Measurements from ENCODE around the gene BTBD10.
"Not testable (repeated sequence)": the region's sequence is repeated elsewhere in the genome, so short reads cannot be mapped to it uniquely, and the experiment has no call there.

The BTBD10 gene

DNA sequence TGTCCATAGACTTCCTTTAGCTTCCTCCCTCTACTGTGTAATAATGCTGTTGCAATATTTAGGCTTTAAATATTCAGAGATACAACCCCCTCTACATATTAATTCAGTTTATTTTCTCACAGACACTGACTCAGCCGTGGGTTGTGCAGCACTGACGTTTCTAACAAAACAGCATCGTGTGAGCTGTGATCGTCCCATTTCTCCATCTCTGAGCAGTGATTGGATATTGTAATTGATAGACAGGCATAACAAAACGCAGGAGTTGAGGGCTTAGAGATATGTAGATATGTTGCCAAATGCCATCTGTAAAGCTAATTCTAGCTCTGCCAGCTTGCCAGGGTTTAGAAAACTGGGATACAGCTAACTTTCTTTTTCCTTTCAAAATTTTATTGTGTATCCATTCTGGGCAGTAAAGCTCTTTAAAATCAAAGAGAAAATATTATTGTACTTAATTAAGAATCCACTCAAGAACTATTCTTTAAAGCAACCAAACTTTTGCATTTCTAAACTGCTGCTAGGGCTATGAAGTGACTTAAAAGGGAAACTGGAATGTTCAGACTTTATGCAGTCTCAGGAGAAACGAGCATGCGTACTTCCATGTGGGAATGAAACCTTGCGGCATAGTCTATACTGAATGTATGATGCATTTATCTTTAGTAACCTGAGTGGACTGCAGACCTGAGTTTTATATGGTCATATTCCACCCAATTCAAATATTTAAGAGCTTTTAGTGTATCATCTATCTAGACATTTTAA is 22.7 kb downstream of the BTBD10 start:
- Mint-ChIP-seq H3K36me3 (ENCODE audit: low read depth) (no peaks in the 10 kb centered on the region), H3K27me3 (ENCODE audit: low read depth) (no peaks in the 10 kb centered on the region), H3K4me1 (peaks cover 6% of the 10 kb centered on the region), H3K9me3 (no peaks in the 10 kb centered on the region), H3K27ac (no peak overlapping the region), H3K4me3 (peak overlapping the region in 1 of 3 experiments; percentile 34)
- TF ChIP-seq, protein P1, sequence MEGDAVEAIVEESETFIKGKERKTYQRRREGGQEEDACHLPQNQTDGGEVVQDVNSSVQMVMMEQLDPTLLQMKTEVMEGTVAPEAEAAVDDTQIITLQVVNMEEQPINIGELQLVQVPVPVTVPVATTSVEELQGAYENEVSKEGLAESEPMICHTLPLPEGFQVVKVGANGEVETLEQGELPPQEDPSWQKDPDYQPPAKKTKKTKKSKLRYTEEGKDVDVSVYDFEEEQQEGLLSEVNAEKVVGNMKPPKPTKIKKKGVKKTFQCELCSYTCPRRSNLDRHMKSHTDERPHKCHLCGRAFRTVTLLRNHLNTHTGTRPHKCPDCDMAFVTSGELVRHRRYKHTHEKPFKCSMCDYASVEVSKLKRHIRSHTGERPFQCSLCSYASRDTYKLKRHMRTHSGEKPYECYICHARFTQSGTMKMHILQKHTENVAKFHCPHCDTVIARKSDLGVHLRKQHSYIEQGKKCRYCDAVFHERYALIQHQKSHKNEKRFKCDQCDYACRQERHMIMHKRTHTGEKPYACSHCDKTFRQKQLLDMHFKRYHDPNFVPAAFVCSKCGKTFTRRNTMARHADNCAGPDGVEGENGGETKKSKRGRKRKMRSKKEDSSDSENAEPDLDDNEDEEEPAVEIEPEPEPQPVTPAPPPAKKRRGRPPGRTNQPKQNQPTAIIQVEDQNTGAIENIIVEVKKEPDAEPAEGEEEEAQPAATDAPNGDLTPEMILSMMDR (IDR thresholded peaks at IDR 0.05; ENCODE audit: unreplicated experiment in 3 of 3) = no peak

DNA sequence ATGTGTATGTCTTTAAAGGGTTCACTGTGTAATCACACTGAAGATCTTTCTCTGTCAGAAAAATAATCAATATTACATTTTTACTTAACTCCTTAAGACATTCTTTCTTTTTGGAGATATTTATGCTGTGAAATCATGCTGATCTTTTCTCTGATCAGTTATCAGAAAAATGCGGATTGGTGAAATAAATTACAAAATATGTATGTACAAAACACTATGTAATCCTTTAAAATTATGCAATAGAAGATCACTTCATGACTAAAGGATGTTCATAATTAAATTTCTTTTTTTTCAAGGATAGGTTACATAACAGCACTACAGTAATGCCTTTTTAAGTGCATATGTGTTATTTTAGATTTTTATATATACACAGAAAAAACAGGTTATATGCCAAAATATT is 24.7 kb downstream of the BTBD10 start:
- Mint-ChIP-seq H3K4me1 (peaks cover 6% of the 10 kb centered on the region), H3K27me3 (ENCODE audit: low read depth) (no peaks in the 10 kb centered on the region), H3K27ac (no peak overlapping the region), H3K9me3 (no peaks in the 10 kb centered on the region), H3K36me3 (ENCODE audit: low read depth) (no peaks in the 10 kb centered on the region), H3K4me3 (no peak overlapping the region)
- TF ChIP-seq, protein P1 (IDR thresholded peaks at IDR 0.05; ENCODE audit: unreplicated experiment in 3 of 3) = no peak

DNA sequence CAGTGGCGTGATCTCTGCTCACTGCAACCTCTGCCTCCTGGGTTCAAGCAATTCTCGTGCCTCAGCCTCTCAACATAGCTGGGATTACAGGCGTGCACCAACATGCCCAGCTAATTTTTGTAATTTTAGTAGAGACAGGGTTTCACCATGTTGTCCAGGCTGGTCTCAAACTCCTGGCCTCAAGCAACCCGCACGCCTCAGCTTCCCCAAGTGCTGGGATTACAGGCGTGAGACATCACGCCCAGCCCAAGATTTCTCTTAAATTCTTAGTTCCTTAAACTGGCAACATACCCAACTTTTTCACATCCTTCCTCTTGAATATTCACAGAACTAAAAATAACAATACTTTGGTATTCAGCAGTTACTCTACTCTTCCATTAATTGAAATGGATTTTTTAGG is 26.2 kb downstream of the BTBD10 start:
- H3K9me3 Mint-ChIP-seq; H3K4me3 Mint-ChIP-seq; H3K4me1 Mint-ChIP-seq; H3K36me3 Mint-ChIP-seq (ENCODE audit: low read depth); H3K27me3 Mint-ChIP-seq (ENCODE audit: low read depth); H3K27ac Mint-ChIP-seq: not testable (repeated sequence)

DNA sequence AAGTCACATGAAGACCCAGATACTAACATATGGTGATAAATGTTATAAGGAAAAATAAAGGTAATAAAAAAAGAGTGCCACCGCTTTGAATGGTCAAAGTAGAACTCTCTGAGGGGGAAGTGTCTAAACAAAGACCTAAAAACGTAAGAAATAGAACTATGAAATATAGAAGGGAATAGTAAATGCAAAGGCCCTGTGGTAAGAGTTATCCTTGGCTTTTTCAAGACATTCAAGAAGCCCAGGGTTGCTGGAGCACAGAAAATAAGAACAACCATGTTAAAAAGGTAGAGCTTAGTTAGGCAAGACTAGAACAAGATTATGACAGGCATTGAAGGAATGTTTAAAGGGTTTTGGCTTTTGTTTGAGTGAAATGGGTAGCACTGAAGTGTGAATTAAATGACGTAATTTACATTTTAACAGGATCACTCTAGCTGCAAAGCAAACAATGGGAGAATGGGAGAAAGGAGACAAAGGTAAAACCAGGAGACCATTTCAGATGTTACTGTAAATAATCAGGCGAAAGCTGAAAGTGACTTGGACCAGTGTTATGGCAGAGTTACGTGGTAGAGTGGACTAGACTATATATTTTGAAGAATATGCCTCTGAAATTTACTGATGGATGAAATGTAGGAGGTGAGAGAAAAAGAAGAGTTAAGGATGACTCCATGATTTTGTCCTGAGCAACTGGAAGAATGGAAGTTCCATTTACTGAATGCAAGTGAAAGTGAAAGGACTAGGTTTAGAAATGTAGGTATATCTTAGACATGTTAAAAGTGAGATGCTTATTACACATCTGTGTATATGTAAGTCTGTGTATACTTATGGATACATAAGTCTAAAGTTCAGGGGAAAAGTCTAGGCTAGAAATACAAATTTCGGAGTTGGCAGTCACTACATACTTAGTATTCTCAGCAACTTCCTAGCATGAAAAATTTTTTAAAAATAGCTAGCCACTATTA is 28.5 kb downstream of the BTBD10 start:
- Mint-ChIP-seq H3K27ac (no peak overlapping the region), H3K27me3 (ENCODE audit: low read depth) (no peaks in the 10 kb centered on the region), H3K4me3 (no peak overlapping the region), H3K4me1 (peaks cover 6% of the 10 kb centered on the region), H3K36me3 (ENCODE audit: low read depth) (peaks cover 20% of the 10 kb centered on the region), H3K9me3 (peaks cover 5% of the 10 kb centered on the region)
- TF ChIP-seq, protein P1 (IDR thresholded peaks at IDR 0.05; ENCODE audit: unreplicated experiment in 3 of 3) = no peak

DNA sequence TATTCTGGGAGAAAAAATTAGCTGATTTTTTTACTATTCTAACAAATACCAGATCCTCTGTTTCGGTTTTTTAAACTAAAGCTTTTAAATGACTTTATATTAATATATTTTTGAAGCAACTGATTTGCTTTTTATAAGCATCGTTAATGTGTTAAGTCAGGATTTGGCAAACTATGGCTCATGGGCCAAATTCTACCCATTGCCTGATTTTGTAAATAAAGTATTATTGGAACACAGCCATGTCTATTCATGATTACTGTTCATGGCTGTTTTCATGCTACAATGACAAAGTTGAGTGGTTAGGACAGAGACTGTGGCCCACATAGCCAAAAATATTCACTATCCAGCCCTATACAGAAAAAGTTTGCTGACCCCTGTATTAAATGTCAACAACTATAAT is 29.6 kb downstream of the BTBD10 start:
- H3K27ac Mint-ChIP-seq = no peak overlapping the region
- peaks cover 14% of the 10 kb centered on the region for H3K9me3 Mint-ChIP-seq
- H3K36me3 Mint-ChIP-seq (ENCODE audit: low read depth) = peaks cover 30% of the 10 kb centered on the region
- H3K4me1 Mint-ChIP-seq = peaks cover 6% of the 10 kb centered on the region
- no peak overlapping the region for H3K4me3 Mint-ChIP-seq
- no peaks in the 10 kb centered on the region for H3K27me3 Mint-ChIP-seq (ENCODE audit: low read depth)
- TF ChIP-seq, protein P1 (IDR thresholded peaks at IDR 0.05; ENCODE audit: unreplicated experiment in 3 of 3) = no peak

DNA sequence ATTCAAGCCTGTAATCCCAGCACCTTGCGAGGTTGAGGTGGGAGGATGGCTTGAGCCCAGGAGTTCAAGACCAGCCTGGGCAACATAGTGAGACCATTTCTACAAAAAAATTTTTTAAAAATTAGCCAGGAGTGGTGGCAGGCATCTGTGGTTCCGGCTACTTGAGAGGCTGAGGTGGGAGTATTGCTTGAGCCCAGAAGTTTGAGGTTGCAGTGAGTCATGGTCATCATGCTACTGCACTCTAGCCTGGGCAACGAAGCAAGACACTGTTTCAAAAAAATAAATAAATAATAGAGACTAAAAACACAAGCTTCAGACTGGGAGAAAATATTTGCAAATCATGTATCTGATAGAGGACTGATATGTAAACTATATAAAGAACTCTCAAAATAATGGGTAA is 33.2 kb downstream of the BTBD10 start:
- no peak overlapping the region for H3K27ac Mint-ChIP-seq
- no peaks in the 10 kb centered on the region for H3K27me3 Mint-ChIP-seq (ENCODE audit: low read depth)
- peaks cover 64% of the 10 kb centered on the region for H3K36me3 Mint-ChIP-seq (ENCODE audit: low read depth)
- H3K4me1 Mint-ChIP-seq = peaks cover 6% of the 10 kb centered on the region
- no peak overlapping the region for H3K4me3 Mint-ChIP-seq
- TF ChIP-seq, protein P1 (IDR thresholded peaks at IDR 0.05; ENCODE audit: unreplicated experiment in 3 of 3) = no peak
- peaks cover 39% of the 10 kb centered on the region for H3K9me3 Mint-ChIP-seq
